Stimulated activated naive B cell treated with anti-CD40 and anti-IgM and Interleukin-4, amounts not matched to agents 10 μg/mL and 1 μg/mL and 100 μg/mL, for 72 hours (primary cell): ENCODE data around the gene MPV17.

Source experiments
- ATAC-seq, 2 donors: fragments of 150-1000 bp; cut with Tn5 transposase; replicated peaks; 2 replicates each; pipeline ENCODE4 v1.10.0; 2021; ENCODE audit warnings: moderate library complexity in 1 of 2
- DNase-seq: peaks from one replicate; pipeline ENCODE4 v3.0.0; 2021
- H3K27ac Mint-ChIP-seq: one replicate; pipeline ENCODE4 v1.8.0; 2022; ENCODE audit warnings: mild to moderate bottlenecking, mixed read lengths
- H3K27me3 Mint-ChIP-seq, 2 donors: one replicate each; pipeline ENCODE4 v1.8.0; 2022; ENCODE audit warnings: mixed read lengths in 2 of 2
- H3K36me3 Mint-ChIP-seq, 2 donors: one replicate each; pipeline ENCODE4 v1.8.0; 2022; ENCODE audit warnings: mixed read lengths in 2 of 2, mild to moderate bottlenecking in 1 of 2
- H3K4me1 Mint-ChIP-seq, 2 donors: one replicate each; pipeline ENCODE4 v1.8.0; 2022; ENCODE audit warnings: mixed read lengths in 2 of 2, mild to moderate bottlenecking in 1 of 2
- H3K4me3 Mint-ChIP-seq, 2 donors: one replicate each; pipeline ENCODE4 v1.8.0; 2022; ENCODE audit warnings: mild to moderate bottlenecking in 2 of 2, mixed read lengths in 2 of 2, moderate library complexity in 1 of 2
- H3K9me3 Mint-ChIP-seq, 2 donors: one replicate each; pipeline ENCODE4 v1.8.0; 2022; ENCODE audit warnings: mixed read lengths in 2 of 2, mild to moderate bottlenecking in 1 of 2

The MPV17 gene

DNA sequence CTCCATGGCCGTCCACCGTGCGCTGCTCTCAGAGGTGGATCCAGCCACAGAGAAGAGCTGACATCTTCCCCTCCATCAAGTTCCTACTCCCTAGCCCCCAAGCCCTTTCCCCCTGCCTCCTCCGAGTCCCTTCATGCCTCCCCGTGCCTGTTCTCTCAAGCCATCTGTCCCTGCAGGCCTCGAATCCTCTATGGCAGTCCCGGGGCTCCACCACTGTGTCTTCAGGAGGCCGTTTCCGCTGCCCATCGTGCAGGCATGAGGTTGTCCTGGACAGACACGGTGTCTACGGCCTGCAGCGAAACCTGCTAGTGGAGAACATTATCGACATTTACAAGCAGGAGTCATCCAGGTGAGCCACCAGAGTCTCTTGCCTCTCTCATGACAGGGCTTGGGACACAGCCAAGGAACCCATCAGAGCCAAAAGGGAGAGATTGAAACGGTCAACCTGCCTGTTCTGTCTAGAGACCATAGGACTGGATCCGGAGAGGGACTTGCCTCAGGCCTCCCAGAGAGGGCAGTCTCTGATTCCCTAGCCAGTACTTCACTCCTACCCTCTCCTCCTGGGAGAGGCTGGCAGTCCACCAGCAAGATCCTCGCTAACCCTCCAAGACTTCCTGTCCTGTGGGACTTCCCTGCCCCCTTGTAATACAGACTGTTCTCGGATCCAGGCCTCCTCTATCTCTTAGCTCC lies 24.4 kb downstream of the MPV17 start:
- no peaks in the 10 kb centered on the region for H3K9me3 Mint-ChIP-seq
- DNase-seq (no peak), ATAC-seq (no peak)
- no peaks in the 10 kb centered on the region for H3K36me3 Mint-ChIP-seq
- H3K4me1 Mint-ChIP-seq: peaks cover 0 to 2% of the 10 kb centered on the region in 2 donors
- no peak overlapping the region for H3K4me3 Mint-ChIP-seq
- no peak overlapping the region for H3K27ac Mint-ChIP-seq
- peaks cover 11 to 17% of the 10 kb centered on the region in 2 donors for H3K27me3 Mint-ChIP-seq

DNA sequence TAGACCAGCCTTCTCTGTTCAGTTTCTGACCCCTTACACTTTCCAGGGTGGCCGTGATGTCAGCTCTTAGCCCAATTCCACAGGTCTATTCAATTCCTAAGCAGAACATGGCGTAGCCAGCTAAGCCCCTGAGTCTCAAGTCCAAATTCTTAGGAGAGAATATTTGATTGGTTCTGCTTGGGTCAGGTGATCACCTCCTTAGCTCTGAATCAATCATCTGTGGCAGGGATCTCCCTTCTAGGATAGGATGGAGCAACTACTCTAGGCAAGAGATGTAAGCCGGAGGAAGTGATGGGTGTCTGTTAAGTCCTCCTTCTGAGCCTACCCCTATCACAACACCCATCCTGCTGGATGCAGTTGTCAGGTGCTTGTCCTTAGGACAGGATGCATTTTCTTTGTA lies 25.7 kb downstream of the MPV17 start:
- Mint-ChIP-seq H3K9me3 (no peaks in the 10 kb centered on the region), H3K4me3 (no peak overlapping the region), H3K4me1 (no peaks in the 10 kb centered on the region), H3K27me3 (peaks cover 11 to 17% of the 10 kb centered on the region in 2 donors), H3K36me3 (no peaks in the 10 kb centered on the region), H3K27ac (no peak overlapping the region)
- DNase-seq (no peak), ATAC-seq (no peak)

DNA sequence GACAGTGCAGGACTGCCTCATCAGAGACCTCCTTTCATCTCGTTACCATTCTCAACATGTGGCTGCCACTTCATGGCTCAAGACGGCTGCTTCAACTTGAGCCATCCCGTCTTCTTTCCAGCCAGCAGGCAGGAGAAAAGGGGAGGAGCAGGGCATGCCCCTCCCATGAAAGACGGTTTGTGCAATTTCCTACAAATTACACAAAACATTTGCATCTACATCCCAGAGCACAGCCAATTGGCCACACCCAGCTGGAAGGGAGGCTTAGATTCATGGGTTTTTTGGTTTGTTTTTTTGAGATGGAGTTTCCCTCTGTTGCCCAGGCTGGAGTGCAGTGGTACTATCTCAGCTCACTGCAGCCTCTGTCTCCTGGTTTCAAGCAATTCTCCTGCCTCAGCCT lies 26.4 kb downstream of the MPV17 start:
- no peak for DNase-seq
- Mint-ChIP-seq H3K4me1 (no peaks in the 10 kb centered on the region), H3K27ac (no peak overlapping the region), H3K9me3 (no peaks in the 10 kb centered on the region), H3K36me3 (no peaks in the 10 kb centered on the region), H3K27me3 (peaks cover 11 to 17% of the 10 kb centered on the region in 2 donors), H3K4me3 (no peak overlapping the region)
- no peak for ATAC-seq

DNA sequence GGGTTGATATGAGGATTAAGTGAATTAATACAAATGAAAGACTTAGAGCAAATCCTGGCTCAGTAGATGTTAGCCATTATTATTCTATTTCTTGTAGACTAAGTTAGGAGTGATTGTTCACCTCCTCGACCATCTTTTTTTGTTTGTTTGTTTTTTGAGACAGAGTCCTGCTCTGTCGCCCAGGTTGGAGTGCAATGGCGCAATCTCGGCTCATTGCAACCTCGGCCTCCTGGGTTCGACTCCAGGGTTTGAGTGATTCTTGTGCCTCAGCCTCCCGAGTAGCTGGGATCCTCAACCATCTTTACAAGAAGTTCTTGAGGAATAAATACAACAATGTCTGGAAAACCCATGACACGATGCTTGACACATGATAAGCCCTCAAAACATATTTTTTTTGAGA lies 28.0 kb downstream of the MPV17 start:
- Mint-ChIP-seq H3K4me1 (no peaks in the 10 kb centered on the region), H3K36me3 (no peaks in the 10 kb centered on the region), H3K27me3 (peaks cover 11 to 17% of the 10 kb centered on the region in 2 donors), H3K4me3 (no peak overlapping the region), H3K27ac (no peak overlapping the region), H3K9me3 (no peaks in the 10 kb centered on the region)
- no peak for ATAC-seq
- no peak for DNase-seq

GRCh38 chr2:27291865-27292264 lies 31.0 kb downstream of the MPV17 start:
- Mint-ChIP-seq H3K27ac (no peak overlapping the region), H3K4me3 (no peak overlapping the region), H3K27me3 (peaks cover 0 to 3% of the 10 kb centered on the region in 2 donors), H3K4me1 (no peaks in the 10 kb centered on the region), H3K36me3 (no peaks in the 10 kb centered on the region), H3K9me3 (no peaks in the 10 kb centered on the region)
- ATAC-seq: no peak
- DNase-seq: no peak

- Mint-ChIP-seq H3K4me3 (no peak overlapping the region), H3K9me3 (no peaks in the 10 kb centered on the region), H3K36me3 (no peaks in the 10 kb centered on the region), H3K27ac (no peak overlapping the region), H3K4me1 (no peaks in the 10 kb centered on the region), H3K27me3 (no peaks in the 10 kb centered on the region)
- ATAC-seq (peak; percentile 23 to 48), DNase-seq (no peak)
Observed at GRCh38 chr2:27290549-27290948, 32.3 kb downstream of the MPV17 start.

GRCh38 chr2:27288610-27289009 lies 34.3 kb downstream of the MPV17 start:
- ATAC-seq (no peak), DNase-seq (no peak)
- Mint-ChIP-seq H3K4me1 (no peaks in the 10 kb centered on the region), H3K36me3 (no peaks in the 10 kb centered on the region), H3K9me3 (no peaks in the 10 kb centered on the region), H3K27ac (no peak overlapping the region), H3K4me3 (no peak overlapping the region), H3K27me3 (peaks cover 4 to 5% of the 10 kb centered on the region in 2 donors)

DNA sequence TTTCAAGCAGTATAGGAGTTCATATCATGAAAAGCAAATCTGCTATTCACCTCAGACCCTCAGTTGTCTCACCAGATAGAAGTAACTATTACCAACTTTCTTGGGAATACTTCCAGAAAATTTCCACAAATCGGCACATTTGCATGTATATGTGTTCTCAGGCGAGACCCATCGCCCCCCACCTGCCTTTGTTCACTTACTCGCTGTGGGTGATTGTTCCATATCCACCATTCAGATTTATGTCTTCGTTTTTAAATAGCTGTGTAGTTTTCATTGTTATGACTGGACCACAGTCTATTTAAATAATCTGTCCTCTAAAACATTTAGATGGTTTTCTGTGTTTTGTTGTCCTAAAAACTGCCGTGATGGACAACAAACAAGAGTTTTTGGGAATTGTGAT lies 37.4 kb downstream of the MPV17 start:
- Mint-ChIP-seq H3K36me3 (no peaks in the 10 kb centered on the region), H3K4me1 (no peaks in the 10 kb centered on the region), H3K4me3 (no peak overlapping the region), H3K27ac (no peak overlapping the region), H3K9me3 (no peaks in the 10 kb centered on the region), H3K27me3 (peaks cover 23 to 26% of the 10 kb centered on the region in 2 donors)
- DNase-seq: no peak
- ATAC-seq: no peak

DNA sequence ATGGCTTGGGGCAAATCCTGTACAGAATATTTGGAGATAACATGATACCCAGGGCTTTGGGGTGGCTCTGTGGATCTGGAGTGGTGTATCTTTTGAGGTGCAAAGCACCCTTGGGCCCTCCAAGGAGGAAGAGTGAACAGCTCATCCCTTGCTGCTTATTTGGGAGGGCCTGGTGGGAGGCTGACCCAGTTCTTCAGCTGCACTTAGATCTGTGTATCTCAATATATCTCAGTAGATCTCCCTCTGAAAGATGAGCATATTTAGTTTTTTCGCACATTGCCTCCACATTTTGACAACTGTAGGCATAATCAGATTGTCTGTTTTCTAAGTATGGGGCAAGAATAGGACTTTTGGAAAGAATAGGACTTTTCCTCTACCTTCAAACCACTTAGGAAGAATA lies 37.9 kb downstream of the MPV17 start:
- Mint-ChIP-seq H3K9me3 (no peaks in the 10 kb centered on the region), H3K36me3 (no peaks in the 10 kb centered on the region), H3K27ac (no peak overlapping the region), H3K4me1 (peaks cover 0 to 2% of the 10 kb centered on the region in 2 donors), H3K4me3 (no peak overlapping the region), H3K27me3 (peaks cover 23 to 26% of the 10 kb centered on the region in 2 donors)
- ATAC-seq (no peak), DNase-seq (no peak)

GRCh38 chr2:27282892-27283291 lies 40.0 kb downstream of the MPV17 start:
- H3K27me3 Mint-ChIP-seq: peaks cover 26 to 30% of the 10 kb centered on the region in 2 donors
- no peaks in the 10 kb centered on the region for H3K9me3 Mint-ChIP-seq
- H3K4me1 Mint-ChIP-seq: peaks cover 5% of the 10 kb centered on the region in 2 donors
- DNase-seq (no peak), ATAC-seq (no peak)
- no peak overlapping the region for H3K4me3 Mint-ChIP-seq
- no peak overlapping the region for H3K27ac Mint-ChIP-seq
- no peaks in the 10 kb centered on the region for H3K36me3 Mint-ChIP-seq

- peaks cover 5% of the 10 kb centered on the region in 2 donors for H3K4me1 Mint-ChIP-seq
- H3K27ac Mint-ChIP-seq: no peak within 1 kb of the TSS
- no peaks in the 10 kb centered on the region for H3K36me3 Mint-ChIP-seq
- DNase-seq (no peak), ATAC-seq (no peak)
- no peaks in the 10 kb centered on the region for H3K9me3 Mint-ChIP-seq
- peaks cover 32 to 35% of the 10 kb centered on the region in 2 donors for H3K27me3 Mint-ChIP-seq
- no peak within 1 kb of the TSS for H3K4me3 Mint-ChIP-seq
Observed at GRCh38 chr2:27281855-27282559, 40.9 kb downstream of the MPV17 start, which contains the start of gene TRIM54. Gene TRIM54 (plus strand): TSS chr2:27282429. CDS start chr2:27282732, 303 bp downstream.

DNA sequence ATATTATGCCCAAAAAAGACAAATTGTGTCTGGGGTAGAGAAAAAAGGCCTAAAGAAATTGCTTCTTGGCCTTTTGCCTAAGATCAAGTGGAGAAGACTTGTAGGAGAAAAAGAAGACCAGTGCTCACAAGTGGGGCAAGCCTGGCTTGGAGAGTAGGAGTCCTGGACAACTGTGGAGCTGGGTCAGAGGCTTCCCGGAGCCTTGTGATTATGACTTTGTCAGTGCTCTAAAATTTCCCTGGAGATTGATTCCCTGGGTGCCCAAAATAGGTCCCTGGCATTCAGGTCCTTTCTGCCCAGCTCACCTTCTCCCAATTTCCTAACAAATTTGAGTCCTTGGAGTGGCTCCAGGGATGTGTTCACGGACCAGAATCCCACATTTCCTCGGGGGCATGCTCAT lies 41.5 kb downstream of the MPV17 start:
- H3K27ac Mint-ChIP-seq: no peak overlapping the region

DNA sequence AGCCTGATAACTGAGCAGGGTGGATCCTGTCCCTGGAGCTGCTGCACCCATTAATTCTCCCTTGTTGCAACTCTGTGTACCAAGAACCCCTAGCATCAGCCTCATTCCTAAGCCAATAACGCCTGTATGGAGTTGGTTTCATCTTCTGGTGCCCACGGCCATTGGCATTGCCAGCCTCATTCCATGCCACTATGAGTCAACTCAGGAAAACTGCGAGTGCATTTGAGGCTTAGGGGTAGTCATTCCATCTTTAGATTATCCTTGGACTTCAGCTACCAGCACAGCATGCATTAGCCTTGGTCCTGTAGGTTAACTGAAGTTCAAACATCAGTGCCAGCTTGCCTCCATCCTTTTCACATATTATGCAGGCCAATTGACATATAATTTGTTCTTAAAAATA lies 42.1 kb downstream of the MPV17 start:
- Mint-ChIP-seq H3K4me1 (peaks cover 5% of the 10 kb centered on the region in 2 donors), H3K27me3 (peaks cover 35 to 39% of the 10 kb centered on the region in 2 donors), H3K27ac (no peak overlapping the region), H3K9me3 (no peaks in the 10 kb centered on the region), H3K4me3 (no peak overlapping the region), H3K36me3 (no peaks in the 10 kb centered on the region)
- no peak for DNase-seq
- ATAC-seq: no peak

More for the DNA sequence above, 41.5 kb downstream of the MPV17 start:
- ATAC-seq: no peak
- H3K4me1 Mint-ChIP-seq: peaks cover 5% of the 10 kb centered on the region in 2 donors
- H3K9me3 Mint-ChIP-seq: no peaks in the 10 kb centered on the region
- H3K4me3 Mint-ChIP-seq: no peak overlapping the region
- no peaks in the 10 kb centered on the region for H3K36me3 Mint-ChIP-seq
- no peak for DNase-seq
- peaks cover 32 to 35% of the 10 kb centered on the region in 2 donors for H3K27me3 Mint-ChIP-seq

GRCh38 chr2:27278010-27278409 lies 44.9 kb downstream of the MPV17 start:
- DNase-seq: no peak
- Mint-ChIP-seq H3K4me1 (peaks cover 5% of the 10 kb centered on the region in 2 donors), H3K4me3 (no peak overlapping the region), H3K9me3 (no peaks in the 10 kb centered on the region), H3K27ac (no peak overlapping the region), H3K36me3 (no peaks in the 10 kb centered on the region), H3K27me3 (peaks cover 35 to 43% of the 10 kb centered on the region in 2 donors)
- ATAC-seq: no peak
